H1 (cell line): Measurements from ENCODE around the gene EFEMP1.

ENCODE experiments used
- EZH2 ChIP-seq: fragments of 200-600 bp; sonication (generic); IDR thresholded peaks from 2 replicates; pipeline ENCODE4 v1.7.1; 2012; ENCODE audit warnings: low read depth, mild to moderate bottlenecking, moderate library complexity, low read length, inconsistent platforms; ENCODE audit not compliant: severe bottlenecking
- FOSL1 ChIP-seq: IDR thresholded peaks from 2 replicates; pipeline ENCODE4 v1.6.1; 2011; ENCODE audit warnings: mild to moderate bottlenecking, low read depth, low read length, moderate library complexity; ENCODE audit not compliant: insufficient read depth
- MAFK ChIP-seq: IDR thresholded peaks from 2 replicates; pipeline ENCODE4 v1.6.1; 2012; ENCODE audit warnings: low read depth, mild to moderate bottlenecking, improper control_type of control experiment, low read length
- PHF8 ChIP-seq: fragments of 200-600 bp; sonication (generic); conservative IDR thresholded peaks from 2 replicates; pipeline ENCODE4 v1.7.1; 2012; ENCODE audit warnings: low read depth, mild to moderate bottlenecking, inconsistent platforms, low read length, moderate library complexity
- POLR2A ChIP-seq, 2 experiments: IDR thresholded peaks; 1 replicate in 1 of 2; 2 replicates in 1 of 2; pipeline ENCODE4 v1.6.1; 2011; ENCODE audit warnings: low read depth in 2 of 2, low read length in 2 of 2, mild to moderate bottlenecking in 2 of 2; ENCODE audit errors: control extremely low read depth in 1 of 2
- POLR2AphosphoS5 ChIP-seq: IDR thresholded peaks from 2 replicates; pipeline ENCODE4 v1.6.1; 2011; ENCODE audit warnings: low read depth, low read length
- TCF12 ChIP-seq: IDR thresholded peaks from 2 replicates; pipeline ENCODE4 v1.6.1; 2011; ENCODE audit warnings: low read depth, mild to moderate bottlenecking, low read length

- TF ChIP-seq PHF8 = no peak
- no peak for TF ChIP-seq TCF12
- TF ChIP-seq EZH2 = no peak
- no peak for TF ChIP-seq FOSL1
- TF ChIP-seq POLR2A (IDR thresholded peaks at IDR 0.05; ENCODE audit: control extremely low read depth in 1 of 2, low read depth in 2 of 2, low read length in 2 of 2) = no peak
- no peak for TF ChIP-seq POLR2AphosphoS5
- no peak for TF ChIP-seq MAFK
These were observed 19.9 kb upstream of the EFEMP1 start for GRCh38 chr2:55943466-55943865.
